Cerebellar cortex (tissue), 1 donor: ENCODE measurements around the gene EFCAB6.

Experiments
- DNase-seq: peaks from one replicate; pipeline ENCODE4 v3.0.0-alpha.2; 2015; ENCODE audit warnings: low spot score

The EFCAB6 gene

GRCh38 chr22:43812890-43813289 lies 785 bp upstream of the EFCAB6 start:
- DNase-seq = no peak

DNA sequence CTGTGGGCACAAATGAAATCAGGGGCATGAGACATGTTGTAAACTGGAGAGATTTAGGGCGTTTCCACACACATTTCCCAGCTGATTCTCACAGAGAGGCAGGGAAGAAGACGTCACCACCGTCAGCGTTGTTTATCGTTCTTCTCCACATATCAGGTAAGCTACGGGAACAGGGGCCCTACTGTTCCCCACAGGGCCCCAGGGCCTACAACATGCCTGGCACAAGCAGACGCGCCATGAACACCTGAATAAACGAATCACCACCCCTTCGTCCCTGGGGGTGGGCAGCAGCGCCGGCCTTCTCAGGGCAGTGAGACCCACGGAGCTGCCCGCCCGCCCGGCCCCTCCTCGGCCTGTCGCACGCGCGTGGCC lies 342 bp downstream of the EFCAB6 start:
- DNase-seq = peak; percentile 26

- DNase-seq = no peak
Observed at GRCh38 chr22:43802897-43803495, 9.1 kb downstream of the EFCAB6 start.

DNA sequence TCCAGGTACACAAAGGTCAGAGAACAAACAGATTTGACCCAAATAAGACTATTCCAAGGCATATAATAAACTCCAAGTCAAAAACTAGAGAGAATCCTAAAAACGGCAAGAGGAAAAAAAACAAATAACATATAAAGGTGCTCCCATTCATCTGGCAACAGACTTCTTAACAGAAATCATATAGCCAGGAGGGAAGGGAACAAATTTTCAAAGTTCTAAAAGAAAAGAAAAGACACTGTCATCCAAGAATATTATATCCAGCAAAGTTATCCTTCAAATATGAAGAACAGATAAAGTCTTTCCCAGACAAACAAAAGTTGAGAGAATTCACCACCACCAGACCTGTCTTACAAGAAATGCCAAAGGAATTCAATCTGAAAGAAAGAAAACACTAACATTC lies 11.1 kb downstream of the EFCAB6 start:
- no peak for DNase-seq

- DNase-seq = no peak
Observed at GRCh38 chr22:43798492-43798891, 13.6 kb downstream of the EFCAB6 start.

DNA sequence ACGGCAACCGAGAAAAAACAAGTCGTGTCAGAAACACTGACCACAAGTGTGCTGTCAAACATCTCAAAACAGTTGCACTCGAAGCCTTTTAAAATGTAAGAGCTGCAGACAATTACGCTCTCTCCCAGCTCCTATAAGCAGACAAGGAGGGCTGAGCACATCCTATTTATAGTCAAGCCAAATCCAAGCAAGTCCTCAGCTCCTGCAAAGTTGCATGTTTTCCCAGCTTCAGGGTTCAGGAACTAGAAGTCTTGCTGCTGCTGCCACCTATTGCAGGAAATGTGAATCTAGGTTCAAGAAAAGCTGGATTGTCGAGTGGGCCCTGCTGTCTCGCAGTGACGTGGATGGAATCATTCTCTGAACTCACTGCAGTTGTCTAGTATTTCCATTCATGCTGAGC lies 15.5 kb downstream of the EFCAB6 start:
- DNase-seq = peak; percentile 25

DNA sequence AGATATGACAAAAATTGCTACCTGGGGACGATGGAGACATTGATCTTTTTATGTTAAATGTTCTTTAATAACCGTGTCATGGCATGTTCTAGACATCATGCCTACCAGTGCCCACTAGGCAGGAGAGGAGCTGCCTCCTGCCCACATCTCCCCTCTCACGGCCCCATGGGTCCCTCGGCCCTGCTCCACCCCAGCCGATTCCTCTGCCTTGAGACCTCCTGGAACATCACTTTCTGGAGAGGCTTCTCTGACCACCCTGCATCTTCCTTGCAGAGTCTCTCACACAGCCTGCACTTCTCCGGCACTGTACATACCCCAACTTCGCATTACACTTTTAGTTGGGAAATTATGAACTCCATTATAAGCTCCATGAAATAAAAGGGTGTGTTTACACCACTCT lies 16.8 kb downstream of the EFCAB6 start:
- DNase-seq = no peak

DNA sequence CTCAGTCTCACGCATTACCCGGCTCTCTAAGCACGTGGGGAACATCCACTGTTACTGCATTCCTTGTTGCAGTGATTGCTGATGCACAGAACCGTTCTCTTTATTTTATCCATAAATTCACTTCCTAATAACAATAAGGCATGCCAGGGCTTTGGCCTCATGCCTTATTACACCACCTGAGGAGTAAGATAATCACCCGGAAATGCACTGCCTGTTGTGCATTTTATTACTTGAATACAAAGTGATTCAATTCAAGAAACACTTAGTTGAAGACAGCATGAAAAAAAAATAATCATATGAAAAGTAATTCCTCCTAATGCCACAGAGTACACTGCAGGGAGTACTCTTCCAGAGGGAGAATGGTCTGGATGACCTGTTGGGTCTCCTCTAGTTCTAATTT lies 19.2 kb downstream of the EFCAB6 start:
- no peak for DNase-seq

- DNase-seq = no peak
Observed at GRCh38 chr22:43789452-43789851, 22.7 kb downstream of the EFCAB6 start.

DNA sequence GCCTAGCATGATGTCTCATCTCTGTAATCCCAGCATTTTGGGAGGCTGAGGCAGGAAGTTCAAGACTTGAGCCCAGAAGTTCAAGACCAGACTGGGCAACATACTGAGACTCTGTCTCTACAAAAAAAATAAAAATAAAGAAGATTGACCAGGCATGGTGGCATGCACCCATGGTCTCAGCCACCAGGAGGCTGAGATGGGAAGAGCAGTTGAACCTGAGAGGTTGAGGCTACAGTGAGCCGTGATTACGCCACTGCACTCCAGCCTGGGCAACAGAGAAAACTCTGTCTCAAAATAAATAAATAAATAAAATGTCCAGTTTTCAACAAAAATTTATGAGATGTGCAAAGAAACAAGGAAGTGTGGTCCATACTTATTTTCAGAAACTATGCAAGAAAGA lies 28.3 kb downstream of the EFCAB6 start:
- no peak for DNase-seq

DNA sequence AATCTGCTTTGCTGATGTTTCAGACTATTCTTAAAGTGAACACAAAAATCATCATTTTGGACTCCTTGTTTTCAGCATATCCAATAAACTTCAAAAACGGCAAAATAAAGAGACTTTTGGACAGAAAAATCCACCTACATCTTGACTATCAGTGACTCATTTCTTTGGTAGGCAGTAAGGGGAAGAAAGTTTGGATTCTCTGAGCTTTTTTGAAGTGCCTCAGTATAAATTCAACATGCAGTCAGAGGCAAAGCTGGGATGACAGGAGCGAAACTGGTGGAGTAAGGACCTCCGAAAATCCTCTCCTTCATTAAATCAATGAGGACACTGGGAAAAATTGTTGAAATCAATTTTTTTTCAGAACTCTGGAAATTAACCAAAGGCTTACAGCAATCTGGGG lies 29.7 kb downstream of the EFCAB6 start:
- DNase-seq = no peak

GRCh38 chr22:43777286-43777685 lies 34.8 kb downstream of the EFCAB6 start:
- DNase-seq = no peak

GRCh38 chr22:43776081-43776670 lies 35.9 kb downstream of the EFCAB6 start:
- no peak for DNase-seq

DNA sequence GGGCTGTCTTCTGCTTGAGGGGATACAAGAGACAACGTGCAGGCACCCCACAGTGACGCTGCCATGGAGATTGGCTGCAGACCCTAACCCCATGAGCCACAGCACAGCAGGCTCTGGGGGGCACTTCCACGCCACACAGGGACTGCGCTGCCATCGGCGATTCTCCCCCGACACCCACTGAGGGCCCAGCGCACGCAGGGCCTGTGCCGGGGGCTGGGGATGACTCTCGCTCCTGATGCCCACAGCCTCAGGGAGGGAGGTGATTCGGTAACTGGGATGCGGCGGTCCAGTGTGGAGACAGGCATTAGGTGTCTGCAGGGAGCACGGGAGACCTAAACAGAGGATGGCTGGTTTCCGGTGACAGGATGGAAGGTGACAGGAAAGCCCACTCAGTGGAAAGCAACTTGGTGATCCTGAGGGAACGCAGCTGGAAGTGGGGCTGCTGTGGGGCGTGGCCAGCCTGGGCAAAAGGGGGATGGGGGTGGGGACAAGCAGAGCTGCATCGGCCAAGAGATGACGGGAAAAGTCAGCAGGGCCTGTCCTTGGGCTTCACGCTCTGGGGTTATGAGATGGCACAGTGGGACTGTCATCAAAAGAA lies 37.7 kb downstream of the EFCAB6 start:
- no peak for DNase-seq

GRCh38 chr22:43772831-43773230 lies 39.3 kb downstream of the EFCAB6 start:
- no peak for DNase-seq

DNA sequence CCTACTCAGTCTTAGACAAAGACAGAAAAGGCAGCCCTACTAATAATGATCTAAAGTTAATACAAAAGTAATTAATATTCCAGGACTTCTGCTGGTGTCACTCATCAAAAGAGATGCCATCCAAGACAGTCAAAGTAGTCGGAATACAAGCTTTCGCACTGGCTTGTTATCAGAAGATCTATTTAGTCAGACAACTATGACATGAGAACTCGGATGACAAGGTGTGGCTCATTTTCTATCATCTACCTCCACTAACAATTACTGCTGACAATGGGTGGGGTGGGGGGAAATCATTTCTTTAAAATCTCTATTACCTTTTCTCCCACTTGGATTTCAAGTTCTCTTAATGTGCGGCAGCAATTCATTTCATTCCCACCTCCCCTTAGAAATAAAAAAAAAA lies 56.7 kb downstream of the EFCAB6 start:
- no peak for DNase-seq

DNA sequence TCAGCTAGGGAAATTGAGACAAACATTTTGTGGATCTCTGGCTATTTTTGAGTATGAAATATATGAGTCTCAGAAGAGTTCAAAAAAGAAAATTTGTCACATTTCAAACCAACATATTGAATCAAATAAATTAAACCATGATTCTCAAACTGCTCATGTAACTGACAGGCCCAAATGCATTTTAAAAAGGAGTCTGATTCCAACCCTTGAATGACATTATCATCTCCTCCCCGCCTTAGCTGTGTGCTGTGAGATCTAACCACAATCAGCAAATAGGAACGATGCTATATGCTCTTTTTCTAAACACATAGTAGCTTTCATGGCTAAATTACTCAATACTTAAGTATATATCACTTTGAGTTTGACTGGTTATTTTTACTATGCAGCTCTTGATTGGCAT lies 57.1 kb downstream of the EFCAB6 start:
- DNase-seq = no peak

GRCh38 chr22:43754176-43754575 lies 57.9 kb downstream of the EFCAB6 start:
- no peak for DNase-seq

GRCh38 chr22:43753688-43754087 lies 58.4 kb downstream of the EFCAB6 start:
- no peak for DNase-seq

DNA sequence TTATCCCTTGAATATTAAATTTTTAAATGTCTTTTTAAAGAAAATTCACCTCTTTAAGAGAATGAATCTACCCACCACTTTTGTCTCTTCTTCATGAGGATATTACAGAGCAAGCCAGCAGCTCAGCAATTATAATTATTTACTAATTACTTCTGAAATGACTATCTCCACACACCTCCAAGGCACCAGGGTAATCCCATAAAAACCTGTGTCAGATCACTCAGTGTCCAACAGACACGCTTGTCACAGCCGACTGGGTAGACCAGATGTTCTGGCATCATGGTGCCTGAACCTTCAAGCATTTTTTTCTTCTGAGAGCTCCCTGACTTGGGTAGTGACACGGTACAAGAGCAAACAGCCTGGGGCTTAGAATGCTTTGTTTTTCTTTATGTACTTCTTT lies 61.4 kb downstream of the EFCAB6 start:
- DNase-seq = no peak

DNA sequence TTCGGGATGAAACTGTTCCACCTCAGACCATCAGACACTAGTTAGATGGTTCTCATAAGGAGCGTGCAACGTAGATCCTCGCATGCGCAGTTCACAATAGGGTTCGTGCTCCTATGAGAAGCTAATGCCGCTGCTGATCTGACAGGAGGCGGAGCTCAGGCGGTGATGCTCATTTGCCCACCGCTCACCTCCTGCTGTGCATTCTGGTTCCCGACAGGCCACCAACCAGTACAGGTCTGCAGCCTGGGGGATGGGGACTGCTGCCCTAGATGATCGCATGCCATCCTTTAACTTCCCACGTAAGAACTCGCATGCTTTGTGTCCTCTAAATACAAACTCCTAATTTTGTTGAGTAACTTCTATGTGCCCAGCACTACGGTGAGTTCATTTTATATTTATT lies 62.6 kb downstream of the EFCAB6 start:
- no peak for DNase-seq

GRCh38 chr22:43747877-43748276 lies 64.2 kb downstream of the EFCAB6 start:
- peak; percentile 10 for DNase-seq

GRCh38 chr22:43747058-43747457 lies 65.0 kb downstream of the EFCAB6 start:
- no peak for DNase-seq

DNA sequence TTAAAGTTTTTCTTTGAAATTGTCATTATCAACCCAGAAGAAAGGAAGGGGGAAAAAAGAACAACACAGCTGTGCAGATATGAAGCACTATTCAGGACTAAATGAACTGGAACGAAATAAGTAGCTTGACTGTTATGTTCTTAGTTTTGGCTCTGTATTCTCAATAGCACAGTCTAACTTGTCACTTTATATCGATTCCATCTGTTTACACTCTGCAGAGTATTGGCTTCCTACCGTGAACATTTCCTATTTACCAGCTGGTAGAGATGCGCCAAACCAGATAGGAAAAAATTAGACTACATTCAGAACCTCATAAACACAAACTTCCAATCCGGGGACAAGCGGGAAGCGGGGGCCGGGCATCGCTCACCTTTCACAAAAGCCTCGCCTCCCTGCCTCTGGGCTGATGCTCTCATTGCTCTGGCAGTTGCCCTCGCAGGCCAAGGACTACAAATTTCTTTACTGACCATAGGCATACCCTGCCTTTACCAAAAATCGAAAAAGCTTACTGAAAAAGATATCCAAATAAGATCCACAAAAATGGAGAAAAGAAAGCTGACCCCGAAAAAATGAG lies 66.2 kb downstream of the EFCAB6 start:
- no peak for DNase-seq
